ENCODE data around the gene EPC2.
"Not testable (repeated sequence)": the region's sequence is repeated elsewhere in the genome, so short reads cannot be mapped to it uniquely, and the experiment has no call there.

EPC2 gene

GRCh38 chr2:148737742-148738141 lies 93.2 kb downstream of the EPC2 start:
- DNase-seq, result no peak

- DNase-seq, result no peak
These were observed 95.0 kb downstream of the EPC2 start for GRCh38 chr2:148739454-148740105.

- no peak for DNase-seq
These were observed 97.8 kb downstream of the EPC2 start for GRCh38 chr2:148742373-148742772.

- no peak for DNase-seq
These were observed 100.8 kb downstream of the EPC2 start for GRCh38 chr2:148745151-148745851.

- DNase-seq, result no peak
These were observed 102.4 kb downstream of the EPC2 start for GRCh38 chr2:148746973-148747372.

GRCh38 chr2:148751907-148752306 lies 107.4 kb downstream of the EPC2 start:
- DNase-seq, result no peak

GRCh38 chr2:148752977-148753376 lies 108.4 kb downstream of the EPC2 start:
- DNase-seq, result no peak

- DNase-seq, result no peak
These were observed 110.3 kb downstream of the EPC2 start for GRCh38 chr2:148754864-148755263.

GRCh38 chr2:148756292-148756975 lies 111.9 kb downstream of the EPC2 start:
- DNase-seq, result no peak

GRCh38 chr2:148764815-148765214 lies 120.3 kb downstream of the EPC2 start:
- no peak for DNase-seq

GRCh38 chr2:148770047-148770446 lies 125.5 kb downstream of the EPC2 start:
- no peak for DNase-seq

- no peak for DNase-seq
These were observed 137.0 kb downstream of the EPC2 start for GRCh38 chr2:148781544-148781943.

- DNase-seq, result no peak
These were observed 144.5 kb downstream of the EPC2 start for GRCh38 chr2:148789059-148789458.

GRCh38 chr2:148790172-148790571 lies 145.6 kb downstream of the EPC2 start:
- DNase-seq, result not testable (repeated sequence)

- no peak for DNase-seq
These were observed 150.0 kb downstream of the EPC2 start for GRCh38 chr2:148794558-148794957.

GRCh38 chr2:148796735-148797512 lies 152.4 kb downstream of the EPC2 start:
- DNase-seq, result no peak

- DNase-seq, result no peak
These were observed 158.1 kb downstream of the EPC2 start for GRCh38 chr2:148802448-148803220.

GRCh38 chr2:148810081-148810480 lies 165.5 kb downstream of the EPC2 start:
- no peak for DNase-seq

GRCh38 chr2:148812306-148812705 lies 167.8 kb downstream of the EPC2 start:
- DNase-seq, result no peak

GRCh38 chr2:148813603-148814065 lies 169.1 kb downstream of the EPC2 start:
- peak; percentile 62 to 73 for DNase-seq

GRCh38 chr2:148814143-148814859 lies 169.8 kb downstream of the EPC2 start:
- no peak for DNase-seq
